GM13977 (cell line): ENCODE measurements around the gene MS4A2.
A peak's percentile ranks its signal among the peaks of the same experiment; 100 is the strongest.

Experiments
- DNase-seq: peaks from one replicate; pipeline ENCODE4 v3.0.0; 2012; ENCODE audit warnings: low spot score
- in situ Hi-C: fragments of 300-500 bp; cut with MboI; formaldehyde crosslinking; loops from one replicate; pipeline ENCODE4 v1.12.0; 2022; ENCODE audit warnings: low sequenced_read_pairs, low pct_unique_long_range_greater_than_20kb, mixed read lengths, inconsistent platforms; ENCODE audit not compliant: unreplicated experiment
- TF ChIP-seq, protein P1 (sequence below): IDR thresholded peaks from 2 replicates; pipeline ENCODE4 v1.5.1; 2012; ENCODE audit warnings: mild to moderate bottlenecking, control low read depth; ENCODE audit not compliant: insufficient read depth; ENCODE audit errors: extremely low read depth, missing control alignments

The MS4A2 gene

DNA sequence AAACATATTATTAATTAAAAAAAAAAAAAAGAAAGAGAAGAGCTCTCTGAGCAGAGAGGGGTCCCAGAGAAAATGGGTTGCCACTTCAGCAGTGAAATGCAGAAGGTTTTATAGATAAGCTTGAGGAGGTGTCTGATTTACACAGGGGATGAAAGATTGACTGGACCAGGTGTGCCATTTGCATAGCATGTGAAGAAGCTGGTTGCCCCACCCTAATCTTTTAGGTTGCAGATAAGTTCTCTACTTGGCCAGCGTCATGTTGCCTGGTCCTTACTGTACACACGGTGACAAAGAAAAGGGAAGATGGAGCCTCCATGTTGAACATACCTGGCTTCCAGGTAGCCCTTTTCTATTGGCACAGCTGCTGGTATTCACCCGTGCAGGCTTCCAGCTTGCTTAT is 41.4 kb downstream of the MS4A2 start:
- TF ChIP-seq, protein P1, sequence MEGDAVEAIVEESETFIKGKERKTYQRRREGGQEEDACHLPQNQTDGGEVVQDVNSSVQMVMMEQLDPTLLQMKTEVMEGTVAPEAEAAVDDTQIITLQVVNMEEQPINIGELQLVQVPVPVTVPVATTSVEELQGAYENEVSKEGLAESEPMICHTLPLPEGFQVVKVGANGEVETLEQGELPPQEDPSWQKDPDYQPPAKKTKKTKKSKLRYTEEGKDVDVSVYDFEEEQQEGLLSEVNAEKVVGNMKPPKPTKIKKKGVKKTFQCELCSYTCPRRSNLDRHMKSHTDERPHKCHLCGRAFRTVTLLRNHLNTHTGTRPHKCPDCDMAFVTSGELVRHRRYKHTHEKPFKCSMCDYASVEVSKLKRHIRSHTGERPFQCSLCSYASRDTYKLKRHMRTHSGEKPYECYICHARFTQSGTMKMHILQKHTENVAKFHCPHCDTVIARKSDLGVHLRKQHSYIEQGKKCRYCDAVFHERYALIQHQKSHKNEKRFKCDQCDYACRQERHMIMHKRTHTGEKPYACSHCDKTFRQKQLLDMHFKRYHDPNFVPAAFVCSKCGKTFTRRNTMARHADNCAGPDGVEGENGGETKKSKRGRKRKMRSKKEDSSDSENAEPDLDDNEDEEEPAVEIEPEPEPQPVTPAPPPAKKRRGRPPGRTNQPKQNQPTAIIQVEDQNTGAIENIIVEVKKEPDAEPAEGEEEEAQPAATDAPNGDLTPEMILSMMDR: no peak
- in situ Hi-C loops: no loop called here
- DNase-seq: no peak

DNA sequence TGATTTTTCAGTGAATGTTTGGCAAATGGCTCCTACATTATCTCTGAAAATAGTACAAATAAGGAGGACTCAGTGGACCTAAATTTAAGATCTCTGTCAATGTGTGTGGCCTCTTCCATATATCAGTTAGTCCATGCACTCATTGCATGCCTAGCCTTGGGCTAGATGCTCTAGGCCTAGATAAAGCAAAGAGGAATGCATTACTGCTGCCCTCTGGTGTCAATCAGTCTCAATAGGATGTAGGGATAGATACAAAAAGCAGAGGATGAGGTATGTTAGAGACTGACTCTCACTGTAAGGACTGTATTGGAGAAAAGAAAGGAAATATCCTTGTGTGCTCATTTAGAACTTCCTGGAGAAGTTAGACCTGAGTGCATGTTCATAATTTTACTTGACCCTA is 42.0 kb downstream of the MS4A2 start:
- peak; percentile 41 for DNase-seq
- TF ChIP-seq, protein P1: peak; percentile 50

DNA sequence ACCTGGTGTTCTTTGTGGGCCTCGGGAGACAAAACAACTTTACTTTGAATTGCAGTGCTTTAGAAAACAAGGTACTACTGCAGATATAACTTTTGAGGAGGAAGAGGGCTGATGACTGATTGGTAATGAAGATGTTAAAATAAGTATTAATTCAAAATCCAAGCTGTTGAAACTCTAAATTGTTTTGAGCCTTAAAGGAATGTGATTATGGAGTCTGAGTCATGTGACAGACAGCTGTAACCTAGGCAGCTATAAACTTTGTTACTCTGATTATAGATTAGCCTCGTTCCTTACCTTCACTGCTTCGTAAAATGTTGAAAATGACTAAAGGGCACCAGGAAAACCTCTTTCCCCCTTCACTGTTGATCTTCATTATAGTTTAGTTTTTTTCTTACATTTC is 43.4 kb downstream of the MS4A2 start:
- in situ Hi-C loops: no loop called here
- no peak for DNase-seq
- TF ChIP-seq, protein P1: no peak

More for the DNA sequence above, 42.0 kb downstream of the MS4A2 start:
- in situ Hi-C loops: no loop called here

DNA sequence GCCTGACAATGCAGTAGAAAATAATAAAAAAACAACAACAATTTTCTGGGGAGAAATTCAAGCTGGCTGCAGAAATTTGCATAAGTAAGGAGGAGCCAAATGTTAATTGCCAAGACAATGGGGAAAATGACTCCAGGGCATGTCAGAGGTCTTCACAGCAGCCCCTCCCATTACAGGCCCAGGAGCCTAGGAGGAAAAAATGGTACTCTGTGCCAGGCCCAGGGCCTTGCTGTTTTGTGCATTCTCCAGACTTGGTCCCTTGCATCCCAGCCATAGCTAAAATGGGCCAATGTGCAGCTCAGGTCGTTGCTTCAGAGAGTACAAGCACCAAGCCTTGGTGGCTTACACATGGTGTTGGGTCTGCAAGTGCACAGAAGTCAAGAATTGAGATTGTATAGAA is 45.5 kb downstream of the MS4A2 start:
- in situ Hi-C loops: no loop called here
- TF ChIP-seq, protein P1: no peak
- no peak for DNase-seq

DNA sequence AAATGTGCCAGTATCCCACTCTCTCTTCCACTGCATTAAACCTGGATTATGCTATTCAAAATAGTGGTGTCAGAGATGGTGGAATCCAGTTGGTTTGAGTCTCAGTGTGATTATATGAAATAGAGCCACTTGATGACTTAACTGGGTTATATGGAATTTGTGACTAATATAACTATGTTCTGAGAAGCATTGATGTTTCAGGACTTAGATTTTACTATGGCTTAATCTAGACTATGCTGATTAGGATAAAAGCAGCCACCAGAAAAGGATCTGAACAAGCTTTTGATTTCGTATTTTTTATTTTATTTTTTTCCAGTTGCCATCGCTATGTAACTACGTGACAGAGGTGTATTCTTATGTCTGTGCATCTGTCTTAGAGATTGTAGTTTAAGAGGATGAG is 55.3 kb downstream of the MS4A2 start:
- DNase-seq: no peak
- TF ChIP-seq, protein P1: no peak
- in situ Hi-C loops: no loop called here

DNA sequence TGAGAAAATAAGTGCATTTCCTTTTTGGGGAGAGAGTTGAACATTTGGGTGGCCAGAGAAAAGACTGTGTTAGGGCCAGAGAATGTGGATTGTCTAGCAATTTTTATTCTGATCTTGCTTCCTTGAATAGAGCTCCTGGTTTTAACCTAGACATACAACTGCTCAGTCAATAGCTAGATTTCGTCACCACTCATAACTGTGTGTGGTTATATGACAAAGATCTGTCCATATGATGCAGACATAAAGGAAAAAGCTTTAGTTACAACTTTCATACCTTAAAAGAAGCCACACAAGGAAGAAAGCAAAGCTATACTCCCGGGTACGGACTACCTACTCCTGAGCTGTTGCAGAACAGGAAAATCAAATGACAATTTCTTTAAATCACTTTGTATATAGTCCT is 57.2 kb downstream of the MS4A2 start:
- no peak for DNase-seq
- in situ Hi-C loops: no loop called here
- TF ChIP-seq, protein P1: no peak
